Fibroblast of upper back skin (primary cell): ENCODE measurements around the gene COL4A4.
"Not testable (repeated sequence)": the region's sequence is repeated elsewhere in the genome, so short reads cannot be mapped to it uniquely, and the experiment has no call there.

ENCODE experiments used
- DNase-seq: peaks from one replicate; pipeline ENCODE4 v3.0.0-alpha.2; 2013

Gene COL4A4

DNA sequence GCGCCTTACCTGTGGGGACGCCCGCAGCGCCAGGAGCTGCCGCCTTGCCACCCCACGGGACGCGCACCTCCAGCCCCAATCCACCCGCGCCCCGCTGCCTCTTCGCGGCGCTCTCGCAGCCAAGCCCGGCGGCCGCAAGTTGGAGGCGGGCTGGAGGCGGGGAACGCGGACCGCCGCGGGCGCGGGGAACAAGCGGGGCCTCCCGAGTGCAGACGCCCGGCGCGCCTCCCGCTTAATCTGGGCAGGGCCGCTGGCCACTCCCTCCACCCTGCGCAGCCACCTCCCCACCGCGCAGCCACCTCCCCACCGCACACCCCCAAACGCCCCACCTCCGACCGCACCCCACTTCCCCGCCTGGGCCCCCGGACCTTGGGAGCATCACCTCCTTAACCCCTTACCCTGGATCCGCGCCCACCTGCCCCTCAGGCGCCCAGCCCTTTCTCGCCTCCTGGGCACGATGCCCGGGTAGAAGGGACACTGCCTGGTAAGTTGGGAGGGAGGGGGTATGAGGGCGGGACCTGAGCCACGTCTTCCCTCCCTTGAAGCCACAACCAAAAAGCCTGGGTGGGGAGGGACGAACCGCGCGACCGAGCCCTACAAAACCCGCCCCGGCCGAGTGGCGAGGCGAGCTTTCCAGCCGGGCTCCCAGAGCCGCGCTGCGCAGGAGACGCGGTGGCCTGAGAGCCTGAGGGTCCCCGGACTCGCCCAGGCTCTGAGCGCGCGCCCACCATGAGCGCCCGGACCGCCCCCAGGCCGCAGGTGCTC is at the start of gene COL4A4, which contains the start of gene COL4A3:
COL4A4 (minus strand) TSS at position 208 of the 765 bp plus-strand sequence. CDS start 16,722 bp downstream, outside the sequence.
COL4A3 (plus strand) TSS at position 627 of the 765 bp plus-strand sequence; CDS start at position 730, 103 bp downstream.
- no peak for DNase-seq

DNA sequence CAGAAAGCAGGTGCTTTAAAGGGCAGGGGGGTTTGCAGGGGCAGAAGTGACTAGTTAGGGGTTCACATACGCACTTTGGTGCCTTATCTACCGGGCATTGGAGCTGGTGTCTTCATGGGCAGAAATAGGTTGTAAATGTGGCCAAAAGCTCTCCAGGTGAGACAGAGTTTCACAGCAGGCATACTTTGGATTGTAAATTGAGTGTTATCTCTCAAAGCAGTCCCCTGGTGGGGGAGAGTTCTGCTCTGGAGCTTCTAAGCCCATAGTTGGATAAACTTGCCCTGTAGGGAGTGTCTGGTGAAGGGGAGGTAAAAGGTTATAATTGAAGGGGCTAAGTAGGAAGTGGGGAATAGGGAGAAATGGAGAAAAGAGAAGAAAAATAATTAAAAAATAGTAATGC is 43.6 kb upstream of the COL4A4 start:
- DNase-seq: no peak

DNA sequence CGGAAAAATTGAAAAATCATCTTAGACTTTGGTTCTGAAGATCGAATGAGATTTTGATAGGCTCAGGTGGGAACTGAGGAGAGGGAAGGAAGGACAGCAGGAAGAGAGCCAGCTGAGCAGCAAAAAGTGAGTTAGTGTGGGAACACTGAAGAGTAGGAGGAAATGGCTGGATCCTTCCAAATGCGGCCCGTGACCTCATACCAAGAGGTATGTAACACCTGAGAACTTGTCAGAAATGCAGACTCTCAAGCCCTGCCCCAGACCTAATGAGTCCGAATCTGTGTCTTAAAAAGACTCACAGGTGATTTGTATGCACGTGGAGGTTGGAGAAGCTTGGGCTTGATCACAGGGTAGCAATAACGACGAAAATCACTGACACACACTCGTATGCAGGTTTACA is 42.4 kb upstream of the COL4A4 start:
- DNase-seq: no peak

DNA sequence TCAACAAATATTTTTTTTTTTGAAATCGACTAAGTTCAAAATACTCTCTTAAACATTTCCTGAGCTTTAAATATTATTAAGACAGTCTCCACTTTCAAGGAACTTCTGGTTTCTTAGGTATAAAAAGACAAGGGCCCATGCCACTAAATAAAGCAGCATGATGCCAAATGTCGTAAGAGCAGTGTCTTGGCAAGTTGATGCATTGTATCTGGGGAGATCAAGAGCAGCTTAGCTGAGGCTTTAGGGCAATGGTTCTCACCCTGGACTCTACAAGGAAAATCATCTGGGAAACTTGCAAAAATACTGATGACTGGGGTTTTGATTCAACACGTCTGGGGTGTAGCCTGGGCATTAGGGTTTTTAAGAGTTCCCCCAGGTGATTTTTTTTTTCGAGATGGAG is 41.7 kb upstream of the COL4A4 start:
- DNase-seq: no peak

DNA sequence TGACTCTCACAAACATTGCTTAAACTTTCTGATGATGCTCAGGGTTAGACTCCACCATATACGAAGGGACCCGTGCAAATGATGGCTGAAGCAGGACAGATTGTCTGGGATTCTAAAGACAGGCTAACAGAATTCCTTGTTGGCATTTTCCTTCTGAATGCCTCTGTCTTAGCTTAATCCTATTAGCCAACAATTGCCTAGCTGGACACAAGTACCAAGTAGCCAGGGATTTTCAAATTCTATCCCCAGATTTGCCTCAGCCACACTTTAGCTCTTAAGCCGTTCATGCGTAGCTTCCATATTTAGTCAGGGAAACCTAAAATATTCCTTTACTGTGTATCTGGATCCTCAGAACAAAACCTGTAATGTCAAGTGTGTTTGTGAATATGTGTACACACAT is 40.4 kb upstream of the COL4A4 start:
- no peak for DNase-seq

DNA sequence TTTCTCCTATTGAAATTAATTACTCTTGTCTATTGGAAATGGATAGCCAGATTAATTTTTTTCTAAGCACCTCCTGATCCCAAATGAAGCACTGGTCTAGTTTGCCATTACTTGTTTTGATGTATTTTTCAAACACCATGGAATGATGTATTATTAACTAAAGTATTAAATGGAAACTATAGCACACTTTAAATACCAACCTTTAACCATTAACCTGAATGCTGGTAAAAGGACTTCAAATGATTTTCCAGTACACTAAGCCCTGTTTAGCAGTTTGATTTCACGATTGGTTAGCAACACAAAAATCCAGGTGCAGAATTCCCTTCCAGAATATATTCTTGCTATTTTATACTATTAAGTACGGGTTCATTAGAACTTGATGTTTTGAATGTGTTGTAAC is 37.8 kb upstream of the COL4A4 start:
- DNase-seq: no peak

DNA sequence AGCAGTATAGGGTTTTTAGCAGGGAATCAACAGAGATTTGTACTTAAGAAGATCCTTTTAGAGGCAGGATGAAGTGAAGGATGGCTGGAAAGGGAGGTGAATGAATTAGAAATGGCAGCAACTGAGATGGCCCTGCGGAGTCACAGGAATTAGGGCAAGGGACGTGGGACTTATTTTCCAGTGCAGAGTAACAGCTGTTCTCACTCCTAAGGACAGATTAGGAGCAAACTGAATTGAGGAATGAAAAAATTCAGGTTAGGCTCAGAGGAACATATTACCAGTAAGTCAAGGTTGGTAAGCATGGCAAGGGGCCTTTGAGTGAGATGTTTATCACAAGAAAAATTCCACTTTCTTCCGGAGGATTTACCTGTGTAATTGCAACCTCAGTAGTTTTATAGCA is 34.9 kb upstream of the COL4A4 start:
- DNase-seq: no peak

DNA sequence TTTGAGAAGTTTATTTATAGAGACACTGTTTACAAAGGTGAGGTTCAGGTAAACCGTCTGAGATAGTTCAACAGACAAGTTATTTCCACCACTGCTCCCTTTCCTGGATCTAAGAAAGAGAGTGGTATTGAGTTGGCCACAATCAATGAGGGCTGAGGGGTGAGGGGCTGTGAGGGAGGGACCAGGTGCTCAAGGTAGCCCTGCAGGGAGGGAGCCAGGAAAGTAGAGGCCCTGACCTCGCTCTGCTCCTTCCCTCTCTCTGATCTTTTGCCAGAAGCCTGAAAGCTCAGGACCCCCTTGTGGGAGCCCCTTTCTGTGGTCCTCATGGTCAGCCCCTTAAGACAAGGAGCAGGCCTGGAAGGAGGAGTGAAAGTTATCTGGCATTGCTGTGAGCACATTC is 30.2 kb upstream of the COL4A4 start:
- DNase-seq: no peak

DNA sequence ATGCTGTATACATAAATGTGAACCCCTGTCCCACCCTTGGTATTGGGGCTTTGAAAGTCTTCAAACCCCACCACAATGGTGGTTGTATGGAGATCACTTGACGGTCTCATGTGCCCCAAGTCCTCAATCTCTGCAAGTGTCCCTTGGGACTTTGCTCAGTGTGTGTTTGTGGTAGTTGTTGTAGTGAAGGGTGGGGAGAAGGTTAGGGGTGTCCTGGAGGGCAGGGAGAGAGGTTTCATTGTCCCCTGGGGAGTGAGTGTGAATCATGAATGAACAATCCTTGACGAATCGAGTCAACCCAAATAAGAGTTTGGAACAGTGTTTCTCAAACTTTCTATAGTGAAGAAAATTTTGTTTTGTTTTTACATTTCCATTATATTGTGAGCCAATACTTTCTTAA is 28.5 kb upstream of the COL4A4 start:
- no peak for DNase-seq

DNA sequence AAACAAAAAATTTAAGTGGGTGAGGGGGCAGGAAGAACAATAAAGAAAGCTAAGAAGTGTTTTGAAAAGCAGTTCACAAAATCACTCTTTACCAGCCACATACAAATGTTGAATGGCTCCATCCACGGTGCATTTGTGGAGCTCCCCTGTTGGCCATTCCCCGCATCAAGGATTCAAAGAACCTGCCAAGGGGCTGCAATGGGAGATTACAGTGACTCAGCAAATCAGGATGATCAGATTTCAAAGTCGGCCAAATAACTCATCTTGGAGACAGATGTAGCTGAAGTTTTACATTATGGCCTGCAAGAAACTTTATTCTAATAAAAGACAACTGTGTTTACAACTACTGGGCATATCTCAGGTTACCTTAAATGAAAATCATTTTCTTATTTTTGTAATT is 27.4 kb upstream of the COL4A4 start:
- peak; percentile 55 for DNase-seq

DNA sequence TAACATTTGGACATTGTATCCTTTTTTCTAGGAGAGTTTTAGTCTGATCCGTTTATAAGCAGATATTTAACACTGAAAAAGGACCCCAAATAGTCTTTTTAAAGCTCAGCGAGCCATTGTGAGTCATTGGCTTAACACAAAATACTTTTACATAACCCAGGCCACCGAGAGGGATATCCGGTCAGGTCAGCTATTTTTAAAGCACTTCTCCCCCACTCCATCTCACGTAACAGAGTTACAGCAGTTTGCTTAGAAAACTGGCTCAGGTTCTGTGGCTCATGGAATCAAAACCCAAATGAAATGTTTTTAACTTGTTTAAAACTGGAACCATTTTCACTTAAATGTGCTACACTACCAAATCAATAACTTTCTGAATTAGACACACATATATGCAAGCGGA is 24.3 kb upstream of the COL4A4 start:
- peak; percentile 49 for DNase-seq

DNA sequence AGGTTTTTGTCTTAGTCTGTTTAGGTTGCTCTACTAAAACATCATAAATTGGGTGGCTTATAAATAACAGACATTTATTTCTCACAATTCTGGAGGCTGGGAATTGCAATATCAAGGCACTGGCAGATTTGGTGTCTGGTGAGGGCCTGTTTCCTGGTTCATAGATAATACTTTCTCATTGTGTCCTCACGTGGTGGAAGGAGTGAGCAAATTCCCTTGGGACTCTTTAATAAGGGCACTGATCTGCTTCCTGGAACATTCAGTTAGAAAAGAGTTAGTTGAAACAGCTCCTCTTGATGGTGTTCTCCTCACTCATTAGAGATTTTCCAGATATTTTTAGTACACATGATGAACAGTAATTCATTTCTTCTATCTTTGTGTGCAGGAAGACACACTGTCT is 22.7 kb upstream of the COL4A4 start:
- no peak for DNase-seq

DNA sequence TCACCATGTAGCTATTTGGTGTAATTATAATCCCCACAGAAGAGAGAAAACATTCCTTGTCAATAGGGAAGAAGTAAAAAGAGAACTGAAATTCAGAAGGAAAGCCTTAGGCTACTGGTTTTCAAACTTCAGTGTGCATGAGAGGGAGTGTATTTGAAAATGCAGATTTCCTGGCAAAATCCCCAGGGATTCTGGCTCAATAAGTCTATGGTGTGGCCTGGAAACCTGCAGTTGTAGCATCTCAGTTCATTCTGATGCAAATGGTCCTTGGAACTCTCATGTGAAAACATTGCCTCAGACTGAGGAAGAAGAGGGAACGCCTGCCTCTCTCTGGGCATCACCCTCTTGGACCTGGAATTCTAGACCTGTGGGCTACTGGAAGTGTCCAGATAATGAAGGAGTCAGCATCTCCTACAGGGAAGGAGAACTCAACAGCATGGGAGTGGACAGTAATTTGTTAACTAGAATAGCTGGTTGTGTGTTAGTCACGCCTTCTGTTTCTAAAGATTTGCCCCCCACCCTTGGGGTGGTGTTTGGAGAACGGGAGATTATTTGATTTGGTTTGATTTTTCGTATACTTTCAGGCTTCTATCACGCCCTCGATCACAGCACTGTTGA is 21.7 kb upstream of the COL4A4 start:
- no peak for DNase-seq

DNA sequence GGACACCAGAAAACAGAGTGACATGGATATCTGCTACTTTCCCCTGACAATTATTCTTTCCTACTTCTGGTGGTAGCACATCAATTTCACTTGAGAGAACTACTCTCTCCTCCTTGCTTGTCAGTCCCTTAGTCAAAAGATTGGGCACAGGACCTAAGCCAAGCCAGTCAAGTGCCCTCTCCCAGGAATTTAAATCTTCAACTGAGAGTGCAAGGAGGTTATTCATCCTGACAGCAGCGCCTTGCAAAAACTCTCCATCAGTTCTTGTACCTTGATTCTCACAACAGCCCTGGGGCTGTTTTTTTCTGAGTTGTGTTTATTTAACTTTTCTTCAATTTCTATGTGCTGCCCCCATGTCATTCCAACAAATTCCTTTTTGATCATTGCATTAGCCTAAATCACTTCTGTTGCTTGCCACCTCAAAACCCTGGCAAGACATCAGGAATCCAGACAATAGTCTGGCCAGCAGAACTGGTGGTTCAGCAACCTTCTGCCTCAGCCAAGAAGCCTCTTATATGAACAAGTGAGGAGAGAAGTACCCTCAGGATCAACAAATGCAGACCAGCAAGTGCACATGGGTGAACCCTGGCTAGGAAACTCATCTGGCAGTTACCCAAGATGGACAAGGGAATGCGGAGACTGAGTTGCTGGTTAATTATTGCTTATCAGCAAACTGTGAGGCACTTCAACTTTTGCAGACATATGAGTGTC is 19.8 kb upstream of the COL4A4 start:
- no peak for DNase-seq

DNA sequence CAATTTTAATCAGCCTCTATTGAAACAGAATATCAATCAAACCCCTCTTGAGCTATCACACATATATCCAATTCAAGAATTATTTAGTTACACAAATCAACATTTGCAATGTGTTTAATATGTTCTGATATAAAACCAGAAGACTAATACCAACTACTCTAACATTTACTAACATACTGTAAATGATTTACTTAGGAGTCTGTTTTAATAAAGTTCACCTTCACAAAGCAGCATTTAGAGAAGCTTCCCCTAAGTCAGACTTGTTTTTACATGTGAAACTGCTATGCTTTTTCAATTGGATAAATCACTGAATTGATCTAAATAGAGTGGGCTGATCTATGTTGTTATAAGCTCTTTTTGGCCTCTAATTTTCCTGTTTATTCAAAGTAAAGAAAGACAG is 18.8 kb upstream of the COL4A4 start:
- no peak for DNase-seq

DNA sequence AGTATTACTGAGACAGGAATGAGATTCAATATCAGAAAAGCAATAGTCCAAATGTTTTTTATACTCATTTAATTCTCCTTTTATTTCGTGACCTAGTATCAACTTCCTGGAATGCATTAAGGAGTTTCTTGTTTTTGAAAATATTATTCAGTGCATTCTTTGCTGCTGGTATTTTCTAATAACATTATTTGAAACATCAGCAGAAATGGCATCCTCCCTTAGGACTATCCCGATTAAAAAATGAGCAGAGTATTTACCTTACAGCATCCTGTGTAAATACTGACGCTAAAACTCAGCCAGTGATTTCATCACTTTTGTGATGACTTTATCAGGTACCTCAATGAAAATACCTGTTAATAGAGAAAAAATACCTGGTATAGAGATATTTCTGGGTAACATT is 16.8 kb upstream of the COL4A4 start:
- no peak for DNase-seq

DNA sequence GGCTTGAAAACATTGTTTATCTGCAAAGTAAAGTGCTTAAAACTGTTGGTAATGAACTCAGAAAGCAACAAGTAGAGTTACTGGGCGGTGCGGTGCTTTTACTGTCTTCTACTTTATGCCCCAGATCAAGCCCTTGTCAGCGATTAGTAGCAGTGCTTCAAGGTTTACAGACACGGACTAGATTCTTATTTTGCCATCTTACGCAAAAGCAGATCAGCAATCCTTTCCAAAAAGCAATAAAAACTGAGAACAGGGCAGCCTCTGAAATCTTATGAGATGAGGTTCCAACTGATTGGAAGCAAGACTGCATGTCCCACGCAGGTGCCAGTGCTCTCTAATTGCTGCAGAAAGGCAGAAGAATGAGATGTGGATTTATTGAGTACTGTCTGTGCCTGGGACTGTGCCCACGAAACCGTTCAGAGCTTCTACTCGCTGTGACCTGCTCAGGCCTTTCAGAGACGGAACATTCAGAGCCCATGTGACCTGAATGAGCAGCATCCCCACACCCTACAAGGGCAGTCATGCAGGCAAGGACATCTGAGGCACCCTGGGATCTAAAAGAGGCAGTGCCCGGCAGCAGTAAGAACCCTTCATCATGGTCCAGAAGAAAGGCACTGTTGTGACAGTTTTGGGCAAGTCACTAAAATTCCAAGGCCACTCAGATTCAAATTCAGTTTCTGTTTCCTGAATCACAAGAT is 16.1 kb upstream of the COL4A4 start:
- no peak for DNase-seq

DNA sequence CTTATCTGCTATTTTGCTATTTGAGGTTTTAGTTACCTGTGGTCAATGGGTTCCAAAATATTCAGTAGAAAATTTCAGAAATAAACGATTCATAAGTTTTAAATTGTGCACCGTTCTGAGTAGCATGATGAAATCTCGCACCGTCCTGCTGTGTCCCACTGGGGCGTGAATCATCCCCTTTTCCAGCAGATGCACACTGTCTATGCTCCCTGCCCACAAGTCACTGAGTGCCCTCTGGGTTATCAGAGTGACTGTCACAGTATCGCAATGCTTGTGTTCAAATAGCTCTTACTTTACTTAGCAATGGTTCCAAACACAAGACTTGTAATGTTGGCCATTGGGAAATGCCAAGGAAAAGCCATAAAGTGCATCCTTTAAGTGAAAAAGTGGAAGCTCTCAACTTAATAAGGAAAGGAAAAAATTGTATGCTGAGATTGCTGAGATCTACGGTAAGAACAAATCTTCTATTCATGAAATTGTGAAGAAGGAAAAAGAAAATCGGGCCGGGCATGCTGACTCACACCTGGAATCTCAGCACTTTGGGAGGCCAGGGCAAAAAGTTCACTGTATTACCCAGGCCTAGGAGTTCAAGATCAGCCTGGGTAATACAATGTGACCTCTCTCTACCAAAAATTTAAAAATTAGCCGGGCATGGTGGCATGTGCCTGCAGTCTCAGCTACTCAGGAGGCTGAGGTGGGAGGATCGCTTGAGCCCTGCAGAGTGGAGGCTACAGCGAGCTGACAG is 13.8 kb upstream of the COL4A4 start:
- no peak for DNase-seq

DNA sequence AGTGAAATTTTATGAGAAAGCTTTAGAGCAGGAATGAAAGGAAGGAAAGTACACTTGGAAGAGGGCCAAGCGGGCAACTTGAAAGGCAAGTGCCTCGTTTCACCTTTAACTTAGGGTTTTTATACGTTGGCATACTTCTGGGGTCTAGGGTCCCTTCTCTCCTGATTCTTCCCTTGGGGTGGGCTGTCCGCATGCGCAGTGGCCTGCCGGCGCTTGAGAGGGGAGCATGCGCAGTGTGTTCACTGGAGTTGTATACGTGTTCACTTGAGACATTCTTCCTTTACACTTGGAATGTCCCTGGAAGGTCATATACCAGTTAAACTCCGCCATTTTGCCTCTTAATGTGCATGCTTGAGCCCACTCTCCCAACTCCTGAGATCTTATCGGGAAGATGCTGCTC is 7.8 kb upstream of the COL4A4 start:
- DNase-seq: not testable (repeated sequence)

DNA sequence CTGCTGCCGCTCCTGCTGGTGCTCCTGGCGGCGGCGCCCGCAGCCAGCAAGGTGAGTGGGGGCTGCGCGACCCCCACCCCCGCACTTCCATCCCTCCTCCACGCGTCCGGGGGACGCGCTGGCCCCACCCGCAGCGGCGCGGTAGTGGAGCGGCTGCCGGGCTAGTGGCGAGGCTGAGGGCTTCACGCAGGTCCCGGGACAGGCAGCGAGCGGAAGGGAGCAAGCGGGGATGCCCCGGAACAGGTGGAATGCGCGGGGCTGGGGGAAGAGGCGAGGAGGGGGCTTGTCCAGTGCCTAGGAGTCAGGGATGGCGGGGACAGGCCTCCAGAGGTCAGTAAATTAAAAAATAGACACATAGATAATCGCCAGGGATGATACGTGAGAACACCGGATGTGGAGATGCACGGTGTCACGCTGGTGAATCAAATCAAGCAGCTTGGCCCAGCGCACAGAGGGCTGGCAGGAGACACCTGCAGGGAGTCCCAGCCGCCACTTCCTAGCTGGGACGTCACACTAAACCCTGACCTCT is 822 bp upstream of the COL4A4 start:
- DNase-seq: no peak

DNA sequence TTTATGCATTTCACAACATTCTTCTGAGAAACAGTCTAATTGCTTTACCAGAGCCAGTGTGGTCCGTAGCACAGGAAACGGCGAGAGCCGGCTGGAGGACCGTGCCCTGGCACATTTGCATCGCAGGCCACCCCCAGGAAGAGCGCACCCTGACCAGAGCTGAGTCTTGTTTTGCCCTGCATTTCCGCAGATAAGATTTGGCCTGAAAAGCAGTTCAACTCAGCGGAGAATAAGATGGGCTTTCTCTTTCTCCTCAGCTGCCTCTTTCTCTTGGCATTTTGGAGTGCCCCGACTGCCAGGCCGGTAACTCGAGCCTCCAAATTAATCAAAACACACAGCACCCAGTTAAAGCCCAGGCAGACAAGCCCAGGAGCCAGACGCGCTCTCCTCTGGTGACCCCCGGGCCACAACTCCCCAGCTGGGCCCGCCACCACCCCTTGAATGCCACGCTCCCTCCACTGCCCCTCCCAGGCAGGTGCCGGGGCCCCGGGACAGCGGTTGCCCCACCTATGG is 464 bp downstream of the COL4A4 start:
- no peak for DNase-seq

DNA sequence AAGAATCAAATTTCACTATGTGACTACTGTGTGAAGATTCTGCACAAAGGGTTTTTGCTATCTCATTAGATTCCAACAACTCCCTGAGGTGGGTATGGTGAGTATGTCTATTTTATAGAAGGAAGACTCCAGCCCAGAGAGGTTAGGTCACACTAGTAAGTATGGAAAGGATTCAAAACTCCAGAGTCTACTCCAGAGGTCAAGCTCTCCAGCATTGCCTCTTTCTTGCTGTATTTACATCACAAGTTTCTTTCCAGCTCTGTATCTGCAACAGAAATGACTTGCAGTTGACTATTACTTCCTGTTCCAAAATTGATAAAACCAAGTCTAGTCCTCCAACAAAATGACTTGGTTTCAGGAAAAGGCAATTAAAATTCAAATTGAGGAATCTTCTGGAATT is 2.1 kb downstream of the COL4A4 start:
- no peak for DNase-seq
